PFSK-1 (cell line): ENCODE measurements around the gene ACSF2.

Experiments
- FOXP2 ChIP-seq: optimal IDR thresholded peaks from 2 replicates; pipeline ENCODE3; 2011; ENCODE audit warnings: borderline replicate concordance, control low read depth, inconsistent platforms; ENCODE audit not compliant: insufficient read depth; ENCODE audit errors: extremely low read length, extremely low read depth
- POLR2AphosphoS5 ChIP-seq: IDR thresholded peaks from 2 replicates; pipeline ENCODE4 v1.6.1; 2012; ENCODE audit warnings: low read depth, mild to moderate bottlenecking, control low read depth, low read length, moderate library complexity
- SIN3A ChIP-seq: IDR thresholded peaks from 2 replicates; pipeline ENCODE4 v1.6.1; 2012; ENCODE audit warnings: mild to moderate bottlenecking, low read length, moderate library complexity, borderline replicate concordance; ENCODE audit not compliant: insufficient read depth
- TAF1 ChIP-seq: IDR thresholded peaks from 2 replicates; pipeline ENCODE4 v1.6.1; 2012; ENCODE audit warnings: low read length, control low read depth, borderline replicate concordance; ENCODE audit not compliant: insufficient read depth
- TF ChIP-seq, protein P1 (sequence below), 2 experiments: IDR thresholded peaks; 2 replicates each; pipeline versions ENCODE4 v1.6.1 to v1.8.0; 2011 to 2012; ENCODE audit warnings: low read depth in 2 of 2, low read length in 2 of 2, control low read depth in 1 of 2, inconsistent platforms in 1 of 2, mild to moderate bottlenecking in 1 of 2, moderate library complexity in 1 of 2; ENCODE audit not compliant: insufficient read depth in 1 of 2

Gene ACSF2

DNA sequence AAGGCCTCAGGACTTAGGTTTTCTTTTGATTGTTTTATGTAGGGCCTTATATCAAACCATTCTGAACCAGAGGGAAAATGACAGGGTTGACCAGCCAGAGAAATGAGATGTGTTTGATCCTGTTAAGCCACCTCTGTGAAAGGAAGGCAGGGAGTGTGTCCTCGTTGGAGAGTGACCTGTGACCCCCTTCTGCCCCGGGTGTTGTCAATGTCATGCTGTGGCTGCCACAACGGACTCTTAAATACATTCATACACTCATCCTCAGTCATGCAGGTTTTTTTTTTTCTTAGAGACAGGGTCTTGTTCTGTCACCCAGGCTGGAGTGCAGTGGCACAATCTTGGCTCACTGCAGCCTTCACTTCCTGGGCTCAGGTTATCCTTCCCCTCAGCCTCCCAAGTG is 88.4 kb downstream of the ACSF2 start:
- TF ChIP-seq TAF1 (no peak), POLR2AphosphoS5 (no peak), SIN3A (no peak), FOXP2 (no peak)
- TF ChIP-seq, protein P1, sequence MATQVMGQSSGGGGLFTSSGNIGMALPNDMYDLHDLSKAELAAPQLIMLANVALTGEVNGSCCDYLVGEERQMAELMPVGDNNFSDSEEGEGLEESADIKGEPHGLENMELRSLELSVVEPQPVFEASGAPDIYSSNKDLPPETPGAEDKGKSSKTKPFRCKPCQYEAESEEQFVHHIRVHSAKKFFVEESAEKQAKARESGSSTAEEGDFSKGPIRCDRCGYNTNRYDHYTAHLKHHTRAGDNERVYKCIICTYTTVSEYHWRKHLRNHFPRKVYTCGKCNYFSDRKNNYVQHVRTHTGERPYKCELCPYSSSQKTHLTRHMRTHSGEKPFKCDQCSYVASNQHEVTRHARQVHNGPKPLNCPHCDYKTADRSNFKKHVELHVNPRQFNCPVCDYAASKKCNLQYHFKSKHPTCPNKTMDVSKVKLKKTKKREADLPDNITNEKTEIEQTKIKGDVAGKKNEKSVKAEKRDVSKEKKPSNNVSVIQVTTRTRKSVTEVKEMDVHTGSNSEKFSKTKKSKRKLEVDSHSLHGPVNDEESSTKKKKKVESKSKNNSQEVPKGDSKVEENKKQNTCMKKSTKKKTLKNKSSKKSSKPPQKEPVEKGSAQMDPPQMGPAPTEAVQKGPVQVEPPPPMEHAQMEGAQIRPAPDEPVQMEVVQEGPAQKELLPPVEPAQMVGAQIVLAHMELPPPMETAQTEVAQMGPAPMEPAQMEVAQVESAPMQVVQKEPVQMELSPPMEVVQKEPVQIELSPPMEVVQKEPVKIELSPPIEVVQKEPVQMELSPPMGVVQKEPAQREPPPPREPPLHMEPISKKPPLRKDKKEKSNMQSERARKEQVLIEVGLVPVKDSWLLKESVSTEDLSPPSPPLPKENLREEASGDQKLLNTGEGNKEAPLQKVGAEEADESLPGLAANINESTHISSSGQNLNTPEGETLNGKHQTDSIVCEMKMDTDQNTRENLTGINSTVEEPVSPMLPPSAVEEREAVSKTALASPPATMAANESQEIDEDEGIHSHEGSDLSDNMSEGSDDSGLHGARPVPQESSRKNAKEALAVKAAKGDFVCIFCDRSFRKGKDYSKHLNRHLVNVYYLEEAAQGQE (IDR thresholded peaks at IDR 0.05; ENCODE audit: insufficient read depth in 1 of 2, low read depth in 2 of 2, low read length in 2 of 2), result no peak

DNA sequence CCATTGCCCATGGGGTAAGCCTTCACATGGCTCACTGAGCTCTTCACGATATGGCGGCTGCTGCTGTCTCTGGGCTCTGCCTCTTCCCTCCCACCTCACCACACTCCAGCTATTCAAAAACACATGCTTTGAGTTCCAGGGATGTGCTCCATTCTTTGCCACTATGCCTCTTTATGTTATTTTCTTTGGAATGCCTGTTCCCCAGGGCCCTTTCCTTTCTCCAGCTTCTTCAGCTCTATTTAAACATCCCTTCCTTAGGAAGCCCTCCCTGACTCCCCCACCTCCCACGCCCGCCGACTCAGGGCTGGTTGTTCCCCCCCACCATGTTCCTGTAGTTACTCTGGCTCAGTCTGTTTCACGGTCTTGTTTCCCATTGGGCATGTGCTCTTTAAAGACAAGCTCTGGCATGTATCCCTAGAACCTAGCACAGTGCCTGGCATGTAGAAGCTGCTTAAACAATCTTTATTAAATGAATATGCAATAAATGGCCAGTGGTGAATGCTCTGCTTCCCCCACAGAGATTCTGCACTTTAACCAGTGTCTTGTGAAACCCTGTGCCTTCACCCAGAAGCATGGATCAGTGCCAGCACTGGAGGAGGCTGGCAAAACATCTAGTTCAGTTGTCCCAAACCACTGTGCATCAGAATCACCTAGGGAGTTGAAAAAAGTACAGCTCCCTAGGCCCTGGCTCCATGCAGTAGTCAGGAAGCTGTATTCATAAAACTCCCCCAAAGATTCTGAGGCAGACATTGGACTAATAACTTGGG is 89.1 kb downstream of the ACSF2 start:
- TF ChIP-seq POLR2AphosphoS5 (no peak), TAF1 (no peak), SIN3A (no peak), FOXP2 (no peak)
- TF ChIP-seq, protein P1 (IDR thresholded peaks at IDR 0.05; ENCODE audit: insufficient read depth in 1 of 2, low read depth in 2 of 2, low read length in 2 of 2), result no peak

DNA sequence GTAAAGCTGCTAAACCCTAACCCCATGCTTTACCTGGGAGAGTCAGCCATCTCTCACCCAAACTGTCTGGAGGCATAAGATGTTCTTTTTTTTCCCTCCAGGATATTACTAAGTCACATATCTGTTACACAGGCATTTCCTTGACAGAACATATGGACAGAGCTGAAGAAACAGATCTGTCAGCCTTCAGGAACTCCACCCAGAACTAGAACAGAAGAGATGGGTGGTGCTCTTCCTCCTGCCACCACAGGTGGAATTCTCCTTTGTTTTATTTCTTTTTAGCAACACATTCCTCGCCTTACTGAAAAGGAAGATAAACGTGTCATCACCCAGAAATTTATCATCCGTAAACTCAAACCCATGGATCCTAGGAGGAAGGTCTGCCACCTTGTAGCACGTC is 91.0 kb downstream of the ACSF2 start:
- TF ChIP-seq SIN3A (no peak), TAF1 (no peak), POLR2AphosphoS5 (no peak), FOXP2 (no peak)
- TF ChIP-seq, protein P1 (IDR thresholded peaks at IDR 0.05; ENCODE audit: insufficient read depth in 1 of 2, low read depth in 2 of 2, low read length in 2 of 2), result no peak

DNA sequence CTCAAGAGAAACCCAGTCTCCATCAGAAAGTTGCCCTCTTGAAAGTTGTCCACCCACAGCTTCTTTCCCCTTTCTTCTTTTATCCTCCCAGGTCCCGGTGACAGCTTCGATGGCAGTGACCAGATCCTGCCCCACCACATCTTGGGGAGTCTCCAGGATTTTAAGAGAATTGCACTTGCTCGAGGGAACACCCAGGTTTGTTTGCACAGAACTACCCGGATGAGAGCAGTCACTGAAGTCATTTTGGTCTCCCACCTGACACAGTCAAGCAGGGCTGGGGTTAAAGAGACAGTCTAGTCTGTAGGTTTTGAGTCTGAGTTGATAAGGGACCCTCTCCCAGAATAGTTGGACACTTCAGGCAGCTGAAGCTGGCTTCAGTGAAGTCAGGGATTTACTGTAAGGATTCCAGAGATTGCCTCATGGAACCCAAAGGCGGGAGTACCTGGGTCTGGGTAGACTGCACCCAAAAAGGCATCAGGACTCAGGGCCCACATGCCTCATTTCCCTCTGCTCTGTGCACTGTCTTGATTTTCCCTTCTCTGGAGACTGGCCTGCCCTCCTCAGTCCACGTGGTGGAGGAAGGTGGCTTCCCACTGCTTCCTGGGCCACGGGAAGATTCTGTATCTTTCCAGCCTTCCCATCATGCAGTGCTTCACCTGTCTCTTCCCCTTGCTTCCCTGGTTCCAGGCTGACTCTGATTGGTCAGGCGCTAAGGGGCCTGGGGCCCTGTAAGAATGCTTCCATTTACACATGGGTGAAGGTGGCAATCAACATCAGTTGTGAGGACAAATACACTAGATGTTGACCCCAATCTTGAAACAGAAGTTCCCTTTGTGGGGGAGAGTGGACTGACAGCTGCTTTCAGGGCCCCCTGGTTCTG is 91.7 kb downstream of the ACSF2 start:
- TF ChIP-seq TAF1 (no peak), POLR2AphosphoS5 (no peak), FOXP2 (no peak), SIN3A (no peak)
- TF ChIP-seq, protein P1 (IDR thresholded peaks at IDR 0.05; ENCODE audit: insufficient read depth in 1 of 2, low read depth in 2 of 2, low read length in 2 of 2), result no peak
